ENCODE results near the gene ZNF688. TPM values are rescaled to one million over a fixed set of nuclear protein-coding genes. Genes with fewer than 3 reads are reported as not detected.

The ZNF688 gene
- total and polyA plus RNA-seq, 2 of the 8 experiments (the other 6 are each of a cell fraction or from before 2014, with no cell fraction given) = 2.7 to 3.5 TPM

- H3K9ac ChIP-seq (replicated peaks in 1 of 4; ENCODE audit: extremely low read depth in 1 of 4, low read depth in 3 of 4, low read length in 3 of 4) = no peak overlapping the region
- no peaks in the 10 kb centered on the region; a peak in 2 of 7 replicates for H3K27me3 ChIP-seq (replicated peaks in 1 of 4; ENCODE audit: control insufficient read depth in 3 of 4, extremely low read depth in 1 of 4, insufficient read depth in 3 of 4, low read length in 3 of 4)
- FAIRE-seq (no peak), DNase-seq (ENCODE audit: low read depth in 1 of 2, low spot score in 2 of 2) (no peak)
- H2AFZ ChIP-seq (ENCODE audit: low read length) = no peak overlapping the region
- no peak overlapping the region for H2BK120ac ChIP-seq (replicated peaks; ENCODE audit: low read depth, low read length)
- no peak overlapping the region for H3K4me2 ChIP-seq (ENCODE audit: insufficient read depth in 1 of 2, low read depth in 2 of 2, low read length in 2 of 2)
- H2BK5ac ChIP-seq (ENCODE audit: low read depth, low read length) = no peak overlapping the region
- no peaks in the 10 kb centered on the region for H3K36me3 ChIP-seq (ENCODE audit: control insufficient read depth in 2 of 4, insufficient read depth in 4 of 4, low read length in 3 of 4)
- H3K56ac ChIP-seq (replicated peaks; ENCODE audit: insufficient read length, low read depth, low read length) = no peak overlapping the region
- H3K4me3 ChIP-seq (ENCODE audit: extremely low read depth in 1 of 4, insufficient read depth in 2 of 4, low read depth in 3 of 4, low read length in 4 of 4) = no peak overlapping the region
- H3K79me2 ChIP-seq (ENCODE audit: control insufficient read depth in 1 of 2, insufficient read depth in 2 of 2, low read length in 2 of 2) = no peaks in the 10 kb centered on the region
- H4K5ac ChIP-seq (ENCODE audit: insufficient read length, low read depth, low read length) = no peak overlapping the region
- H3K23me2 ChIP-seq (ENCODE audit: low read depth, low read length) = no peaks in the 10 kb centered on the region
- ChIA-PET POLR2A (ENCODE audit: partially characterized antibody) (interaction anchor here (1.1 to 5.0 kb wide), 2 partner anchors 10 to 189 kb away, joined by 3 to 26 read pairs; partner anchors contain the start of genes DCTPP1 and ZNF689), CTCF (ENCODE audit: partially characterized antibody) (interaction anchor here (0.6 to 3.1 kb wide), 7 partner anchors 9 to 189 kb away, joined by 3 to 22 read pairs (median 7); partner anchors contain the start of genes DCTPP1 and ZNF689)
- no peak overlapping the region for H4K91ac ChIP-seq (replicated peaks; ENCODE audit: insufficient read length, low read length)
- no peaks in the 10 kb centered on the region for H3K79me1 ChIP-seq (ENCODE audit: low read depth, low read length)
- no peak overlapping the region for H2BK20ac ChIP-seq (ENCODE audit: low read length)
- H4K8ac ChIP-seq (ENCODE audit: extremely low read depth, insufficient read depth, low read length) = no peak overlapping the region
- H3K4me1 ChIP-seq (replicated peaks in 1 of 4; ENCODE audit: control insufficient read depth in 3 of 4, insufficient read depth in 4 of 4, low read length in 3 of 4) = 0 out of 7 replicates have a peak, but pooled peaks cover 0 to 2% (median 0%) of the 10 kb centered on the region in 4 experiments
- H4K20me1 ChIP-seq (replicated peaks in 1 of 2; ENCODE audit: control insufficient read depth in 1 of 2, insufficient read depth in 2 of 2, low read length in 2 of 2) = no peaks in the 10 kb centered on the region
- H3K27ac ChIP-seq (ENCODE audit: low read depth, low read length) = no peak overlapping the region
- H2BK12ac ChIP-seq (ENCODE audit: low read depth, low read length) = no peak overlapping the region
- no peaks in the 10 kb centered on the region for H3K9me3 ChIP-seq (ENCODE audit: insufficient read depth in 2 of 2, low read depth in 1 of 2, low read length in 1 of 2)
- no peak overlapping the region for H3K18ac ChIP-seq (ENCODE audit: extremely low read depth, low read length)
- H3K14ac ChIP-seq (ENCODE audit: insufficient read length) = no peak overlapping the region
- H2BK15ac ChIP-seq (ENCODE audit: low read length) = no peak overlapping the region
- no peak overlapping the region for H3K23ac ChIP-seq (ENCODE audit: insufficient read length)
- H3K4ac ChIP-seq (replicated peaks; ENCODE audit: insufficient read length, low read depth, low read length) = no peak overlapping the region
- H2AK5ac ChIP-seq (ENCODE audit: low read depth, low read length) = no peak overlapping the region
- 82% methylated on average over 4 of the region's 4 CpGs; no CpG with 5 or more reads in 1 of the 2 experiments for WGBS, 2 experiments (ENCODE audit: extremely low coverage in 1 of 2, insufficient coverage in 1 of 2, insufficient read length in 1 of 2, insufficient replicate concordance in 2 of 2, low coverage in 1 of 2, low lambda C conversion rate in 2 of 2, missing lambda C conversion rate in 1 of 2)
- no peak for TF ChIP-seq RFX5 (IDR thresholded peaks at IDR 0.05; ENCODE audit: borderline replicate concordance, low read depth, low read length)
- TF ChIP-seq BCL11A (IDR thresholded peaks at IDR 0.05; ENCODE audit: low read depth in 2 of 2, low read length in 2 of 2) = no peak
These were observed 47.7 kb upstream of the ZNF688 start for GRCh38 chr16:30619202-30619601.

Measured in H1 (cell line).